Epithelial cell of esophagus (primary cell): ENCODE measurements around the gene CHMP5.

ENCODE experiments used
- DNase-seq: peaks from one replicate; pipeline ENCODE4 v3.0.0; 2010; ENCODE audit warnings: low read depth
- H3K4me3 ChIP-seq: 2 replicates; pipeline ENCODE4 v1.5.1; 2011; ENCODE audit warnings: mild to moderate bottlenecking, low read length, control low read depth
- TF ChIP-seq, protein P1 (sequence below): IDR thresholded peaks from 2 replicates; pipeline ENCODE4 v1.5.1; 2011; ENCODE audit warnings: low read depth, mild to moderate bottlenecking, low read length, control low read depth, inconsistent platforms; ENCODE audit not compliant: insufficient read depth; ENCODE audit errors: missing control alignments

CHMP5 gene

DNA sequence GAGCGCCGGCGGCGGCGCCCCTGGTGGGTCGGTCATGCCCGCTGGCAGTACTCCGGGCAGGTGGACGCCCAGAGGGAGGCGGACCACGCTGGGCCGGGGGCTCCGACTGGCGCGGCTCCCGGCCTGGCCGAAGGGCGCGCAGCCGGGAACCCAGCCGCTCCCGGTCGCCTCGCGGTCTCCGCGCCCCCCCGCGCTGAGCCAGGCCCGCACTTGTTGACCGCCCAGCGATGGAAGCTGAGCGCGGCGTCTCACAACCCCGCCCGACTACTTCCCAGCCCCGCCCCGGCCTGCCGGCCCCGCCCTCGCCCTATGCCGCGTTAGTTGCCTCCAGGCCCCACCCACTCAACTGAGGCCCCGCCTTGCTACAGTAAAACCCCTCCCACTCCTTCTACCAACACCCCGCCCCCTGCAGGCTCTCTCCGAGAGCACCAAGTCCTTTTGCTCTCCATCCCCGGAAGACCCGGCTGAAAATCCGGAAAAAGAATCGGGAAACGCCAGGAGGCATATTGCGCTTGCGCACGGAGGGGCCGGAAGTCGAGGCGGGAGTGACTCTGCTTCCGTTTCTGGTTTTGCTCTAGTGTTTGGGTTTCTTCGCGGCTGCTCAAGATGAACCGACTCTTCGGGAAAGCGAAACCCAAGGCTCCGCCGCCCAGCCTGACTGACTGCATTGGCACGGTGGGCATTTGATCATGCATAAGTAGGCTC, at the start of gene CHMP5, which contains the start of gene BAG1:
CHMP5 (plus strand) TSS at position 577 of the 705 bp plus-strand sequence; CDS start at position 607, 30 bp downstream.
BAG1 (minus strand) TSS at position 236 of the 705 bp plus-strand sequence.
- DNase-seq = peak; percentile 100
- H3K4me3 ChIP-seq = peak within 1 kb of the TSS; percentile 92
- TF ChIP-seq, protein P1, sequence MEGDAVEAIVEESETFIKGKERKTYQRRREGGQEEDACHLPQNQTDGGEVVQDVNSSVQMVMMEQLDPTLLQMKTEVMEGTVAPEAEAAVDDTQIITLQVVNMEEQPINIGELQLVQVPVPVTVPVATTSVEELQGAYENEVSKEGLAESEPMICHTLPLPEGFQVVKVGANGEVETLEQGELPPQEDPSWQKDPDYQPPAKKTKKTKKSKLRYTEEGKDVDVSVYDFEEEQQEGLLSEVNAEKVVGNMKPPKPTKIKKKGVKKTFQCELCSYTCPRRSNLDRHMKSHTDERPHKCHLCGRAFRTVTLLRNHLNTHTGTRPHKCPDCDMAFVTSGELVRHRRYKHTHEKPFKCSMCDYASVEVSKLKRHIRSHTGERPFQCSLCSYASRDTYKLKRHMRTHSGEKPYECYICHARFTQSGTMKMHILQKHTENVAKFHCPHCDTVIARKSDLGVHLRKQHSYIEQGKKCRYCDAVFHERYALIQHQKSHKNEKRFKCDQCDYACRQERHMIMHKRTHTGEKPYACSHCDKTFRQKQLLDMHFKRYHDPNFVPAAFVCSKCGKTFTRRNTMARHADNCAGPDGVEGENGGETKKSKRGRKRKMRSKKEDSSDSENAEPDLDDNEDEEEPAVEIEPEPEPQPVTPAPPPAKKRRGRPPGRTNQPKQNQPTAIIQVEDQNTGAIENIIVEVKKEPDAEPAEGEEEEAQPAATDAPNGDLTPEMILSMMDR = peak; percentile 48

DNA sequence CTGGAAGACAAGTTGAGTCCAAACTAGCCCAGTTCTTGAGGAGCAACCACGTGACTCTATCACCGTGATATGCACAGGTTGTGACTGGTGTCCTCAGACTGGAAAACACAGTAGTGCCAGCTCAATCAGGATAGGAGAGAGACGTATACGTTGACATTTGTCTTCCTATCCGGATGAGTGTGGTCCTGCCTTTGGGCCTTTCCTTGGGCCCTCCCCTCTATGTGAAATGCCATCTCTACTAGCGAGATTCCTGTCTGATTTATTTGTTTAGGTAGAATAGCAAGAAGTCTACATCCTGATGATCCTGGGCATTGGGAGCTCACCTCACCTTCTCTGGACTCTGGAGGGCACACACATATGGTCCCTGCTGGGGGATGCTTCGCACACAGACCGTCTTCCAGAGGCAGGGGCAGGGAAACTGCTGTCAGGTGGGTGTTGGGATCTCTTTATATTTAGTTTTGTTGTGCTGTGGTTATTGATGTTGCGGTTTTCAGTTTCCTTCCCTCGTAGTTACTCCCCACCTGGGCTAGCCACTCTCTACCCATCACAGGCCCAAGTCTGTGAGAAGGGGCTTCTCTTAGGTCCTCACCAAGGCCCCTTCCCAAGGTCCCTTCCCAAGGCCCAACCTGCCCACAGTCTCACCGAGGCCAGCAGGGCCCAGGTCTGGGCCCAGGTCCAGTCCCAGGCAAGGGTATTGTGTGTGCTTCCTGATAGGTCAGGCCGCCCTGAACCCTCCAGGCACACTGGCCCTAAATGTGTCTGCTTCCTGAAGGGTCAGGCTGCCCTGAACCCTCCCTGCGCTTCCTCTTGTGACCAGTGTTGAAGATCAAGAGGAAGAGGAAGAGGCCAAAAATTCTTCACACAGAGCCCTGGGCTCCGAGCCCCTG, 43.9 kb upstream of the CHMP5 start:
- H3K4me3 ChIP-seq = no peak overlapping the region
- TF ChIP-seq, protein P1 = no peak
- DNase-seq = no peak

DNA sequence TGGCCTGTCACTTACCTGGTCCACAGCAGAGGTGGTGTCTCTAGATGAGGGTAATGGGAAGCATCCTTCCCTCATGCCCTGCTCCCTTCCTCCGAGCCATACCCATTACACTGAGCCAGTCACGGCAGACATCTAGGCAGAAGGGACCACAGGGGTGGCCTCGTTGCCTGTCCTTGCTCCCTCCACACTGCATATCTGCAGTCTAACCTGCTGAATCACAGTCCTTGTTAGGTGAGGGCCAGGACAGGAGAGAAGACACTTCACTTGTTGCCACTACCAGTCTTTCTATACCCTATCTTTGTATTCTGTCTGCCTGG, 43.3 kb upstream of the CHMP5 start:
- no peak overlapping the region for H3K4me3 ChIP-seq
- DNase-seq = no peak
- TF ChIP-seq, protein P1 = no peak

DNA sequence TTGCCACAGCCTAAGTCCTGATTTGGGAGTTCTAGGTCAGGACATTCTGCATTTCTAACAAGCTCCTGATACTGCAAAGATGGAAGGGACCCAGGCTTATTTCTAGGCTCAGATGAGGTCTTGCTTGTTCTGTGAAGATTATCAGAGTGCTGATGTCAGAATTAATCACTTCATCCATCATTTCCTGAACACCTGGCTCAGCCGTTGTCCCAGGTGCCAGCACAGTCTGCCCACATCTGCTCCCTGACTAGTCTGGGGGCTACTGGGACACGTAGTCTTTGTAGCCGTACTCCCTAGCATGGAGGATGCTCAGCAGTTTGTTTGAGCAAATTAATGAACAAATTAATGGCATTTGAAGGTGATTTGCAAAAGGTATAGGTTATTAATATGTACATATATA, 42.8 kb upstream of the CHMP5 start:
- TF ChIP-seq, protein P1 = no peak
- peak; percentile 83 for DNase-seq
- no peak overlapping the region for H3K4me3 ChIP-seq

DNA sequence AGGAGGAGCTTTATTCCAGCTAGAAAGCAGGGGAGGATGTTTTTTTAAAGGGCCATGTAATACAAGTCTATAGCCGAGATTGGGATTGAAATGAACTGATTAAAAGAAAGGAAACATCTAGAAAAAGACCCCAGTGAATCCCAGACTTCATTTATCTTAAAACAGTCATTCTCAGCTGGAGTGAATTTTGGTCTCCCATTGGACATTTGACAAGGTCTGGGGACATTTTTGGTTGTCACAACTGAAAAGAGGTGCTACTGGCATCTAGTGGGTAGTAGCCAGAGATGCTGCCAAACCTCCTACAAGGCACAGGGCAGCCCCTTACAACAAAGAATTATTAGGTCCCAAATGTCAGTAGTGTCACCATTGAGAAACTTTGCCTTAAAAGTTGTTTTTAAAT, 41.2 kb upstream of the CHMP5 start:
- TF ChIP-seq, protein P1 = peak; percentile 23
- no peak overlapping the region for H3K4me3 ChIP-seq
- DNase-seq = no peak

DNA sequence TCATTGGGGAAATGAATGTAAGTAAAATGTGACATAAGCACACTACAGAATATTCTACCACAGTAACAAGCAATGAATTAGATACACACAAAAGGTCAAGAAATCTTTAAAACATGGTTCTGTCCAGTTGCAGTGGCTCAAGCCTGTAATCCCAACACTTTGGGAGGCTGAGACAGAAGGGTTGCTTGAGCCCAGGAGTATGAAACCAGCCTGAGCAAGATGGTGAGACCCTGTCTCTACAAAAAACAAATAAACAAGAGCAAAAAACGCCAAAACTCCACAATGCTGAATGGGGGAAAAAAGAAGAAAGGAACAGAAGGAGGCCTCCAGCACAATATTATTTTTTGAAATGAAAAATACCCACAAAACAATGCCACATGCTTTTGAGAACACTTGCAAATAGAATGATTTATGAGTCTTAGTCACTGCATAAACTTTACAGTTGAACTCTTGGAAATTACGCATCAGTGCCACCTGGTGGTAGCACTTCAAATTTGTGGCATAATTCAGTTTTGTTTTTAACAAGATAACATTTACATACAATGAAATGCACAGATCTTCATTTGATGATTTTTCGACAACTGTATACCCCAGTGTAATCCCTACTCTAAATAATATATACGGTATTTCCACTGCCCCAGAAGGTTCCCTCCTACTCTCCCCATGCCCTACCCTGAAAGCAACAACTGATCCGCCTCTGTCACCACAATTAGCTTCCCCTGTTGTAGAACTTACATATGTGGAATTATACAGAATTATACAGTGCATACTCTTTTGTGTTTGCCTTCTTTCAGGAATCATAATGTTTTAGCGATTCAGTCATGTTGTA, 39.3 kb upstream of the CHMP5 start:
- peak; percentile 79 for DNase-seq
- no peak overlapping the region for H3K4me3 ChIP-seq

More for the DNA sequence above, 39.3 kb upstream of the CHMP5 start:
- TF ChIP-seq, protein P1 = peak; percentile 59
